H1 (cell line): ENCODE measurements around the gene GNS. TPM values are rescaled to one million over a fixed set of nuclear protein-coding genes. Genes with fewer than 3 reads are reported as not detected.

Source experiments
- BRCA1 ChIP-seq: IDR thresholded peaks from 2 replicates; pipeline ENCODE4 v1.6.1; 2012; ENCODE audit warnings: low read depth, low read length, improper control_type of control experiment
- polyA plus RNA-seq, 7 experiments: library from polyadenylated mRNA; depleted of rRNA in 3 of 7; stranded (reverse) in 5 of 7; unstranded in 2 of 7; fragments of >200 nt in 5 of 7; fragments of 200-250 nt in 2 of 7; gene quantifications; 1 replicate in 5 of 7; 2 replicates in 1 of 7; 4 replicates in 1 of 7; pipeline versions ENCODE4 v1.2.1 to v1.2.3, GENCODE V29; 2011 to 2013; ENCODE audit warnings: missing spikeins in 2 of 7, mixed read lengths in 2 of 7
- total RNA-seq: library from RNA; stranded (reverse); fragmentation: NEBNext Ultra II Directional; extraction: Animal tissue kit (Norgen Biotek cat#: 25700); gene quantifications from 2 replicates; pipeline ENCODE4 v1.2.1, GENCODE V29; 2021
- TF ChIP-seq, protein P1 (sequence below): fragments of 300-600 bp; sonication (generic); IDR thresholded peaks from 2 replicates; pipeline ENCODE4 v1.7.1; 2012; ENCODE audit warnings: low read length, moderate library complexity, mild to moderate bottlenecking, inconsistent platforms; ENCODE audit not compliant: insufficient replicate concordance

Gene GNS
- total and polyA plus RNA-seq, 2 of the 8 experiments (the other 6 are each of a cell fraction or from before 2014, with no cell fraction given) = 16.0 to 28.5 TPM

- TF ChIP-seq, protein P1, sequence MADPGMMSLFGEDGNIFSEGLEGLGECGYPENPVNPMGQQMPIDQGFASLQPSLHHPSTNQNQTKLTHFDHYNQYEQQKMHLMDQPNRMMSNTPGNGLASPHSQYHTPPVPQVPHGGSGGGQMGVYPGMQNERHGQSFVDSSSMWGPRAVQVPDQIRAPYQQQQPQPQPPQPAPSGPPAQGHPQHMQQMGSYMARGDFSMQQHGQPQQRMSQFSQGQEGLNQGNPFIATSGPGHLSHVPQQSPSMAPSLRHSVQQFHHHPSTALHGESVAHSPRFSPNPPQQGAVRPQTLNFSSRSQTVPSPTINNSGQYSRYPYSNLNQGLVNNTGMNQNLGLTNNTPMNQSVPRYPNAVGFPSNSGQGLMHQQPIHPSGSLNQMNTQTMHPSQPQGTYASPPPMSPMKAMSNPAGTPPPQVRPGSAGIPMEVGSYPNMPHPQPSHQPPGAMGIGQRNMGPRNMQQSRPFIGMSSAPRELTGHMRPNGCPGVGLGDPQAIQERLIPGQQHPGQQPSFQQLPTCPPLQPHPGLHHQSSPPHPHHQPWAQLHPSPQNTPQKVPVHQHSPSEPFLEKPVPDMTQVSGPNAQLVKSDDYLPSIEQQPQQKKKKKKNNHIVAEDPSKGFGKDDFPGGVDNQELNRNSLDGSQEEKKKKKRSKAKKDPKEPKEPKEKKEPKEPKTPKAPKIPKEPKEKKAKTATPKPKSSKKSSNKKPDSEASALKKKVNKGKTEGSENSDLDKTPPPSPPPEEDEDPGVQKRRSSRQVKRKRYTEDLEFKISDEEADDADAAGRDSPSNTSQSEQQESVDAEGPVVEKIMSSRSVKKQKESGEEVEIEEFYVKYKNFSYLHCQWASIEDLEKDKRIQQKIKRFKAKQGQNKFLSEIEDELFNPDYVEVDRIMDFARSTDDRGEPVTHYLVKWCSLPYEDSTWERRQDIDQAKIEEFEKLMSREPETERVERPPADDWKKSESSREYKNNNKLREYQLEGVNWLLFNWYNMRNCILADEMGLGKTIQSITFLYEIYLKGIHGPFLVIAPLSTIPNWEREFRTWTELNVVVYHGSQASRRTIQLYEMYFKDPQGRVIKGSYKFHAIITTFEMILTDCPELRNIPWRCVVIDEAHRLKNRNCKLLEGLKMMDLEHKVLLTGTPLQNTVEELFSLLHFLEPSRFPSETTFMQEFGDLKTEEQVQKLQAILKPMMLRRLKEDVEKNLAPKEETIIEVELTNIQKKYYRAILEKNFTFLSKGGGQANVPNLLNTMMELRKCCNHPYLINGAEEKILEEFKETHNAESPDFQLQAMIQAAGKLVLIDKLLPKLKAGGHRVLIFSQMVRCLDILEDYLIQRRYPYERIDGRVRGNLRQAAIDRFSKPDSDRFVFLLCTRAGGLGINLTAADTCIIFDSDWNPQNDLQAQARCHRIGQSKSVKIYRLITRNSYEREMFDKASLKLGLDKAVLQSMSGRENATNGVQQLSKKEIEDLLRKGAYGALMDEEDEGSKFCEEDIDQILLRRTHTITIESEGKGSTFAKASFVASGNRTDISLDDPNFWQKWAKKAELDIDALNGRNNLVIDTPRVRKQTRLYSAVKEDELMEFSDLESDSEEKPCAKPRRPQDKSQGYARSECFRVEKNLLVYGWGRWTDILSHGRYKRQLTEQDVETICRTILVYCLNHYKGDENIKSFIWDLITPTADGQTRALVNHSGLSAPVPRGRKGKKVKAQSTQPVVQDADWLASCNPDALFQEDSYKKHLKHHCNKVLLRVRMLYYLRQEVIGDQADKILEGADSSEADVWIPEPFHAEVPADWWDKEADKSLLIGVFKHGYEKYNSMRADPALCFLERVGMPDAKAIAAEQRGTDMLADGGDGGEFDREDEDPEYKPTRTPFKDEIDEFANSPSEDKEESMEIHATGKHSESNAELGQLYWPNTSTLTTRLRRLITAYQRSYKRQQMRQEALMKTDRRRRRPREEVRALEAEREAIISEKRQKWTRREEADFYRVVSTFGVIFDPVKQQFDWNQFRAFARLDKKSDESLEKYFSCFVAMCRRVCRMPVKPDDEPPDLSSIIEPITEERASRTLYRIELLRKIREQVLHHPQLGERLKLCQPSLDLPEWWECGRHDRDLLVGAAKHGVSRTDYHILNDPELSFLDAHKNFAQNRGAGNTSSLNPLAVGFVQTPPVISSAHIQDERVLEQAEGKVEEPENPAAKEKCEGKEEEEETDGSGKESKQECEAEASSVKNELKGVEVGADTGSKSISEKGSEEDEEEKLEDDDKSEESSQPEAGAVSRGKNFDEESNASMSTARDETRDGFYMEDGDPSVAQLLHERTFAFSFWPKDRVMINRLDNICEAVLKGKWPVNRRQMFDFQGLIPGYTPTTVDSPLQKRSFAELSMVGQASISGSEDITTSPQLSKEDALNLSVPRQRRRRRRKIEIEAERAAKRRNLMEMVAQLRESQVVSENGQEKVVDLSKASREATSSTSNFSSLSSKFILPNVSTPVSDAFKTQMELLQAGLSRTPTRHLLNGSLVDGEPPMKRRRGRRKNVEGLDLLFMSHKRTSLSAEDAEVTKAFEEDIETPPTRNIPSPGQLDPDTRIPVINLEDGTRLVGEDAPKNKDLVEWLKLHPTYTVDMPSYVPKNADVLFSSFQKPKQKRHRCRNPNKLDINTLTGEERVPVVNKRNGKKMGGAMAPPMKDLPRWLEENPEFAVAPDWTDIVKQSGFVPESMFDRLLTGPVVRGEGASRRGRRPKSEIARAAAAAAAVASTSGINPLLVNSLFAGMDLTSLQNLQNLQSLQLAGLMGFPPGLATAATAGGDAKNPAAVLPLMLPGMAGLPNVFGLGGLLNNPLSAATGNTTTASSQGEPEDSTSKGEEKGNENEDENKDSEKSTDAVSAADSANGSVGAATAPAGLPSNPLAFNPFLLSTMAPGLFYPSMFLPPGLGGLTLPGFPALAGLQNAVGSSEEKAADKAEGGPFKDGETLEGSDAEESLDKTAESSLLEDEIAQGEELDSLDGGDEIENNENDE = no peak
- no peak for TF ChIP-seq BRCA1
These were observed 70.5 kb downstream of the GNS start (continued) for GRCh38 chr12:64688715-64689114.
